HS-27A (cell line): ENCODE measurements around the gene LKAAEAR1.
"Not testable (repeated sequence)": the region's sequence is repeated elsewhere in the genome, so short reads cannot be mapped to it uniquely, and the experiment has no call there.

ENCODE experiments used
- DNase-seq: peaks from one replicate; pipeline ENCODE4 v3.0.0-alpha.2; 2012; ENCODE audit warnings: low read depth, missing footprints

Gene LKAAEAR1

GRCh38 chr20:64083804-64084684 is at the start of gene LKAAEAR1:
TSS of gene LKAAEAR1 (minus strand) at chr20:64084398. CDS start at chr20:64084219, 179 bp downstream.
- DNase-seq: no peak

DNA sequence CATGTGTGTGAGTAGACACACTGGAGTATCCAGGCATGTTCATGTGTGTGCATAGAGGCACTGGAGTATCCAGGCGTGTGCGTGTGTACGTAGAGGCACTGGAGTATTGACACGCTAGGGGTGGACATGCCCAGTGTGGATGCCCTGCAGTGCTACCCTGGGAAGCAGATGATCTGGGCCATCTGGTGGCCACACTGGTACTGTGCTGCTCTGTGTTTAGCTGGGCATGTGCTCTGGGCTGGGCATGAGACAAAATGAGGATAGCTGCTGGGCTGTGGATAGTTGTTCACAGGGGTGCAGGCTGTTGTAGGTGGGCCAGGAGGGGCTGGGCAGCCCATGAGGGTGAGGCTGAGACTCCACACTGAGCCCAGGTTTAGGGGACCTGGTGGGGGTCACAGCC is 47.2 kb upstream of the LKAAEAR1 start:
- DNase-seq: no peak

GRCh38 chr20:64130876-64131275 is 46.7 kb upstream of the LKAAEAR1 start:
- DNase-seq: no peak

GRCh38 chr20:64130271-64130670 is 46.1 kb upstream of the LKAAEAR1 start:
- no peak for DNase-seq

DNA sequence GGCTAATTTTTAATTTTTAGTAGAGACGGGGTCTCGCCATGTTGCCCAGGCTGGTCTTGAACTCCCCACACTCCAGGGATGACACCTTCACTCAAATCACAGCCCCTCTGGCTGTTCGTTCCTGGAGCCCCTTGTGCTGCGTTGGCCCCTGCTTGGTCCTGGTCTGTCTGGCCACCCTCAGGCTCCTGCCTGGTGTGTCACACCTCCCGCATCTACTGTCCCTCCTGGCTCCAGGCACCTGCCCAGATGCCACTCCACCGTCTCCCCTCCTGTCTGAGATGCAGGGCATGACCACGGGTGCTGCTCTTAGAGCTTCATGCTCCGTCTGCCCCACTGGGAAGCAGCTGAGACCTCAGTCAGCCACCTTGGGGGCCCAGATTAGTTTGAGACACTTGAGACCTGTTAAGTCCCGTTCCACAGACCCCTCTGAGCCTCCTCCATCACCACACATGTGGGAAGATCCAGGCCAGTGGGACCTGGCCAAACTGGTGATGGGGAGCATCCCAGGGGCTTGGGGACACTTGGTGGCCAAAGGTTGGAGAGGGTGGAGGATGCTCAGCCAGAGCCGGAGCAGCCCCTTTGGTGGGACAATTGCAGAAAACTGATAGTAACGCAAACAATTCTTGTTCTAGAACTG is 45.1 kb upstream of the LKAAEAR1 start:
- DNase-seq: no peak

DNA sequence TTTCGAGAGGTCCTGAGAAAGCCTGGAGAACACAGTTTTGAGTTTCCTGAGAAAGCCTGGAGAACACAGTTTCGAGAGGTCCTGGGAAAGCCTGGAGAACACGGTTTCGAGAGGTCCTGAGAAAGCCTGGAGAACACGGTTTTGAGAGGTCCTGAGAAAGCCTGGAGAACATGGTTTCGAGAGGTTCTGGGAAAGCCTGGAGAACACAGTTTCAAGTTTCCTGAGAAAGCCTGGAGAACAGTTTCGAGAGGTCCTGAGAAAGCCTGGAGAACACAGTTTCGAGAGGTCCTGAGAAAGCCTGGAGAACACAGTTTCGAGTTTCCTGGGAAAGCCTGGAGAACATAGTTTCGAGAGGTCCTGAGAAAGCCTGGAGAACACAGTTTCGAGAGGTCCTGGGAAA is 39.3 kb upstream of the LKAAEAR1 start:
- not testable (repeated sequence) for DNase-seq

DNA sequence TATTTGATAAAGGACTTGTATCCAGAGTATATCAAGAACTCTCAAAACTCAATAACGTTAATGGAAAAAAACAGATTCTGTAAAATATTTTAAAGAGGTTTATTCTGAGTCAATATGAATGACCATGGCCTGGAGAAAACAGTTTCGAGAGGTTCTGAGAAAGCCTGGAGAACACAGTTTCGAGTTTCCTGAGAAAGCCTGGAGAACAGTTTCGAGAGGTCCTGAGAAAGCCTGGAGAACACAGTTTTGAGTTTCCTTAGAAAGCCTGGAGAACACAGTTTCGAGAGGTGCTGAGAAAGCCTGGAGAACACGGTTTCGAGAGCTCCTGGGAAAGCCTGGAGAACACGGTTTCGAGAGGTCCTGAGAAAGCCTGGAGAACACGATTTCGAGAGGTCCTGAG is 38.7 kb upstream of the LKAAEAR1 start:
- not testable (repeated sequence) for DNase-seq

DNA sequence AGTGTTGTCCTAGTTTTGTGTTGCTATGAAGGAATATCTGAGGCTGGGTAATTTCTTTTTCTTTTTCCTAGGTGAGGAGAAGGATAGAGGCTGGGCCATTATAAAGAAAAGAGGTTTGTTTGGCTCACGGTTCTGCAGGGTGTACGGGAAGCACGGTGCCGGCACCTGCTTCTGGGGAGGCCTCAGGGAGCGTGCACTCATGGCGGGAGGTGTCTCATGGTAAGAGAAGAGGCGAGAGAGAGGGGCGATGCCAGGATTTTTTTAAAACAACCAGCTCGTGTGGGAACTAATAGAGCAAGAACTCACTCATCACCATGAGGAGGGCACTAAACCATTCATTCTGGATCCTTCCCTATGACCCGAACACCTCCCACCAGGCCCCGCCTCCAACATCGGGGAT is 37.4 kb upstream of the LKAAEAR1 start:
- DNase-seq: no peak

GRCh38 chr20:64119681-64120341 is 35.6 kb upstream of the LKAAEAR1 start:
- DNase-seq: no peak

DNA sequence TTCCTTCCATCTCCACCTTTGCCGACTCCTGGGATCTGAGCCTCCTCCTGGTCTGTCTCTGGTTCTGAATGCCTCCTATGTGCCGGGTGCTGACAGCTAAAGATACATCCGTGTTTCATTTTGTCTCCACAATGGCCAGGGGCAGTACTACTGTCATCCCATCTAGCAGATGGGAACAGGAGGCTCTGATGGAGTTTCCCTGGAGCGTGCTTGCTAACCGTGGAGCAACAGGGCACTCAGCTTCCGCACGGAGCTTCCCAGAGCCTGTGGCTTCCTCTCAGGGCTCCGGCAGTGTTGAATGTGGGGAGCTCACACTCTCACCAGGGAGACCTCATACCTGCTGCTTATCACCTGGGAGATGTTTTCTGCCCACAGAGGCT is 35.1 kb upstream of the LKAAEAR1 start:
- no peak for DNase-seq

- DNase-seq: not testable (repeated sequence)
Measured at GRCh38 chr20:64117432-64117777, 33.2 kb upstream of the LKAAEAR1 start.

DNA sequence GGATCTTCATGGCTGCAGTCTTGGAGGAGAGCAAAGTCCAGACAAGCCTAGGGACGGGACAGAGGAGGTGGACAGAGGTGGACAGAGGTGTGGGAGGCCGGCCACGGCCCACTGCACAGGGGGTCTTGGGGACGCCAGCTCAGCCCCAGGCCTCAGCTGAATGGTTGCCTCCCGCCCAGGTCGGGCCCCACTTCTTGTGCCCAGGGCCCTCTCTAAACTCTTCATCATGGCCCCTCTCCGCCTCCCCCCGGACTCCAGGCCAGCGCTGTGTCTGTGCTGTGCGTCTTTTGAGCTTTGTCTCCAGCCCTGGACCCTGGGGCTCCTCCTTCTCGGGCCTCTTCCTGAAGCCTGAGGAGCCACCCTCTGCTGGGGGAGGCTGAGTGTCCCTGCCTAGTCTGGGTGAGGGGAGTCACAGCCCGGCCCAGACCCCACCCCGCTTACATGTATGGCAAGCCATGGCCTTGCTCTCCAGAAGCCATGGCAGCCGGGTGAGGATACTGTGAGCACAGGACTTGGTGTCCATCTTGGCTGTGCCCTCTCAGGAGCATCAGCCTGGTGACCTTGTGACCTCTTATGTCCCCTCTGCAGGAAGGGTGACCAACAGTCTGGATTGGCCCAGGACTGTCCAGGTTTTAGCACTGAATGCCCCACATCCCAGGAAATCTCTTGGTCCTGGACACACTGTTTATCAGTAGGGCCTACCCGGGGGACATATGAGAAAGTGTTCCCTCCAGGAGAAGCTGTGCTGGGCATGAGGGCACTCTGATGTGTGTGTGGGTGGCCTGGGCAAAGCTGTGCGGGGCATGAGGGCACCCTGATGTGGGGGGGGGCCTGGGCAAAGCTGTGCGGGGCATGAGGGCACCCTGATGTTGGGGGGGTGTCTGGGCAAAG is 32.6 kb upstream of the LKAAEAR1 start:
- no peak for DNase-seq

DNA sequence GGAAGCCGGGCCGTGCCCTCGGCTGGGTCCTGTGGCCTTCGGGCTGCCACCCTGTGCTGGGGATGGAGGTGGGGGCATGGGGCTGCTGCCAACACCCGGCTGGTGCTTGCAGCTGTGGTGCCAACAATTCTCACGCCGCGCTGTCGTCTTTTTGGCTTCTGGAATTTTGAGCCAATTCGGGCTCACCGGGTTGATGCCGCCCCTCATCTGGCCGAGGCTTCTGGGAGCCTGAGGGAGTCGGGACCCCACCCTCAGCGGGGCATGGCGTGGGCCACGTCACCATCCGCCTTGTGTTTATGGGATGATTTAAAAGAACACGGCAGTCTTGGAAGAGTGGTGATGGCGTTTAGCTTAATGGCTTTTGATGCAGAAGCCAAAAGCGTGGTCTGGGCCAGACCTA is 31.8 kb upstream of the LKAAEAR1 start:
- DNase-seq: no peak

- no peak for DNase-seq
Measured at GRCh38 chr20:64115171-64115911, 31.1 kb upstream of the LKAAEAR1 start.

DNA sequence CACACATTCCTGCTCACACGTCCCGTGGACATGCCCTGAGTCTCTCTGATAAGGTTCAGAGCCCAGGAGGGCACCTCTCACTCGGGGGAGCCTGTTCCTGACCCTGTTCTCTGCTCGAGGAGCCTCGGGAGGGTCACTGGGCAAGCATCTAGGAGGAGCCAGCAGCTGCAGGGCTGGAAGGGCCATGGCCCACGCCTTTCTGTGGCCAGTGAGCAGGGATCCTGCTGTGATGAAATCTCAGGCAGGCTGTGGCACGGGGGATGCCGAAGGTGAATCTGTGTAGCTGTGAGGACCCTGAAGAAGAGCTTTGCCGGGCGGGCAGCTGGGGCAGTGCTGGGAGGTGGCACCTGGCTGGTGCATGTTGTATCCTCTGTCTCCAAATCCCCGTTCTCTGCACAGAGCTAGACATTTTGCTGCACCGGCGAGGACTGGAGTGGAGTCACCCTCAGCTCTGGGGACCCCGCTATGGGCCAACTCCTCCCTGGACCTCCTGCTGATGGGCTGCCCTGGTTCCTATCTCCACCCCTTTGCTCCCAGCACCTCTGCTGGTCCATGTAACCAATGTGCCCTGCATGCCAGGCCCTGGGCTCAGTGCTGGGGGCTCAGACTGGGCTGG is 30.3 kb upstream of the LKAAEAR1 start:
- no peak for DNase-seq

GRCh38 chr20:64113796-64114355 is 29.7 kb upstream of the LKAAEAR1 start:
- no peak for DNase-seq

- no peak for DNase-seq
Measured at GRCh38 chr20:64113444-64113775, 29.2 kb upstream of the LKAAEAR1 start.

- DNase-seq: no peak
Measured at GRCh38 chr20:64112691-64113443, 28.7 kb upstream of the LKAAEAR1 start.

GRCh38 chr20:64111841-64112641 is 27.8 kb upstream of the LKAAEAR1 start:
- no peak for DNase-seq
